ENCODE data around the gene MBP. TPM values are rescaled to one million over a fixed set of nuclear protein-coding genes. Genes with fewer than 3 reads are reported as not detected.

Gene MBP
- total RNA-seq, 4 donors from 2014 or later: 28.6 to 55.0 (median 50.4) TPM

GRCh38 chr18:76931171-76931570 lies 201.4 kb downstream of the MBP start:
- Histone ChIP-seq H3K4me1 (peaks cover 3 to 19% of the 10 kb centered on the region in 2 donors), H3K27me3 (no peaks in the 10 kb centered on the region), H3K4me3 (no peak overlapping the region), H3K36me3 (peaks cover 0 to 13% of the 10 kb centered on the region in 2 donors), H3K27ac (peak overlapping the region in 2 of 4 donors; percentile 79 to 81), H3K9me3 (no peaks in the 10 kb centered on the region)
- DNase-seq (no peak), ATAC-seq (no peak)
- TF ChIP-seq CTCF (IDR thresholded peaks at IDR 0.05 in 4 of 5, conservative IDR thresholded peaks at IDR 0.05 in 1 of 5) (no peak), POLR2A (IDR thresholded peaks at IDR 0.05) (no peak)
- in situ Hi-C loops (cut with MboI; ENCODE audit: low sequenced_read_pairs in 4 of 4): no loop called here
- intact Hi-C loops (cut with DNase I; ENCODE audit: low total_unique reads): no loop called here

Other genes with a start within 250 kb of the MBP start
- not detected for gene GALR1, start 117.1 kb upstream of the MBP start, total RNA-seq

Data from gastrocnemius medialis (tissue), 4 donors.